HEK293 (cell line): ENCODE measurements around the gene LNP1.
A peak's percentile ranks its signal among the peaks of the same experiment; 100 is the strongest.

ENCODE experiments used
- CTCF ChIA-PET: fragments of 350-600 bp; formaldehyde crosslinking; extraction: SDS; loops from one replicate; lab custom pipeline; 2021; ENCODE audit warnings: antibody characterized with exemption; lab: Yijun Ruan, JAX
- POLR2A ChIA-PET: fragments of 300-600 bp; formaldehyde crosslinking; extraction: SDS; loops from one replicate; lab custom pipeline; 2020; ENCODE audit warnings: antibody characterized with exemption, inconsistent platforms; lab: Yijun Ruan, JAX
- H3K27ac ChIP-seq: fragments of 200-500 bp; sonication (Bioruptor generic); 2 replicates; pipeline ENCODE4 v1.5.1; 2014; ENCODE audit warnings: low read depth, low read length, control low read depth, inconsistent platforms; ENCODE audit errors: extremely low read depth
- H3K36me3 ChIP-seq, 2 experiments: fragments of 200-500 bp in 1 of 2; sonication (Bioruptor generic) in 1 of 2; 1 replicate in 1 of 2; 2 replicates in 1 of 2; pipeline ENCODE4 v1.5.1; 2014 to 2017; ENCODE audit warnings: inconsistent platforms in 2 of 2, low read length in 2 of 2; ENCODE audit not compliant: control insufficient read depth in 2 of 2, insufficient read depth in 1 of 2
- H3K4me1 ChIP-seq: fragments of 200-500 bp; sonication (Bioruptor generic); 2 replicates; pipeline ENCODE4 v1.5.1; 2014; ENCODE audit warnings: mild to moderate bottlenecking, low read length, inconsistent platforms; ENCODE audit not compliant: control insufficient read depth, insufficient read depth
- H3K4me3 ChIP-seq: 2 replicates; pipeline ENCODE4 v1.5.1; 2011; ENCODE audit warnings: low read depth, mild to moderate bottlenecking, control low read depth, low read length, moderate library complexity
- H3K9me3 ChIP-seq: fragments of 200-500 bp; sonication (Bioruptor generic); 2 replicates; pipeline ENCODE4 v1.5.1; 2014; ENCODE audit warnings: low read depth, low read length, inconsistent platforms; ENCODE audit not compliant: control insufficient read depth, insufficient read depth
- BCL11A ChIP-seq: fragments of 450-650 bp; formaldehyde crosslinking; IDR thresholded peaks from 2 replicates; pipeline ENCODE4 v1.5.1; 2016; ENCODE audit warnings: low read depth, missing biosample characterization, missing genetic modification characterization
- BCL11B ChIP-seq: fragments of 450-650 bp; formaldehyde crosslinking; IDR thresholded peaks from 2 replicates; pipeline ENCODE4 v1.5.1; 2016; ENCODE audit warnings: low read depth, missing biosample characterization, missing genetic modification characterization
- FEZF1 ChIP-seq: fragments of 450-650 bp; formaldehyde crosslinking; IDR thresholded peaks from 2 replicates; pipeline ENCODE4 v1.5.1; 2016; ENCODE audit warnings: missing biosample characterization, missing genetic modification characterization
- IKZF3 ChIP-seq: fragments of 450-650 bp; IDR thresholded peaks from 2 replicates; pipeline ENCODE4 v1.5.0; 2018; ENCODE audit warnings: missing biosample characterization, mild to moderate bottlenecking, missing genetic modification characterization, moderate library complexity
- KLF7 ChIP-seq: fragments of 450-650 bp; formaldehyde crosslinking; IDR thresholded peaks from 2 replicates; pipeline ENCODE4 v1.5.1; 2016; ENCODE audit warnings: missing biosample characterization, missing genetic modification characterization, borderline replicate concordance
- PRDM1 ChIP-seq: fragments of 450-650 bp; formaldehyde crosslinking; IDR thresholded peaks from 2 replicates; pipeline ENCODE4; 2016; ENCODE audit warnings: missing biosample characterization, missing genetic modification characterization
- PRDM6 ChIP-seq: fragments of 450-650 bp; formaldehyde crosslinking; IDR thresholded peaks from 2 replicates; pipeline ENCODE4 v1.5.1; 2017; ENCODE audit warnings: missing biosample characterization, missing genetic modification characterization
- REST ChIP-seq: fragments of 450-650 bp; formaldehyde crosslinking; IDR thresholded peaks from 2 replicates; pipeline ENCODE4 v1.5.1; 2016; ENCODE audit warnings: missing biosample characterization, missing genetic modification characterization
- SCRT2 ChIP-seq: fragments of 450-650 bp; formaldehyde crosslinking; IDR thresholded peaks from 2 replicates; pipeline ENCODE4 v1.5.1; 2016; ENCODE audit warnings: missing biosample characterization, missing genetic modification characterization
- TRIM28 ChIP-seq: IDR thresholded peaks from 2 replicates; pipeline ENCODE4 v1.6.1; 2011; ENCODE audit warnings: low read length, control low read depth, borderline replicate concordance
- WT1 ChIP-seq: fragments of 450-650 bp; formaldehyde crosslinking; IDR thresholded peaks from 2 replicates; pipeline ENCODE4 v1.5.1; 2016; ENCODE audit warnings: missing biosample characterization, missing genetic modification characterization
- ZBTB48 ChIP-seq: fragments of 450-650 bp; formaldehyde crosslinking; IDR thresholded peaks from 2 replicates; pipeline ENCODE4 v1.5.1; 2016; ENCODE audit warnings: missing biosample characterization, missing genetic modification characterization
- ZBTB8A ChIP-seq: fragments of 450-650 bp; formaldehyde crosslinking; IDR thresholded peaks from 2 replicates; pipeline ENCODE4 v1.5.1; 2016; ENCODE audit warnings: missing biosample characterization, missing genetic modification characterization
- ZNF10 ChIP-seq: fragments of 450-650 bp; formaldehyde crosslinking; IDR thresholded peaks from 2 replicates; pipeline ENCODE4 v1.5.1; 2017; ENCODE audit warnings: missing biosample characterization, missing genetic modification characterization
- ZNF132 ChIP-seq: fragments of 450-650 bp; formaldehyde crosslinking; IDR thresholded peaks from 2 replicates; pipeline ENCODE4 v1.5.1; 2017; ENCODE audit warnings: missing biosample characterization, missing genetic modification characterization, borderline replicate concordance
- ZNF16 ChIP-seq: fragments of 450-650 bp; formaldehyde crosslinking; IDR thresholded peaks from 2 replicates; pipeline ENCODE4 v1.5.1; 2016; ENCODE audit warnings: low read depth, missing biosample characterization, missing genetic modification characterization
- ZNF169 ChIP-seq: fragments of 450-650 bp; formaldehyde crosslinking; IDR thresholded peaks from 2 replicates; pipeline ENCODE4 v1.5.1; 2016; ENCODE audit warnings: missing biosample characterization, missing genetic modification characterization
- ZNF19 ChIP-seq: fragments of 450-650 bp; formaldehyde crosslinking; IDR thresholded peaks from 2 replicates; pipeline ENCODE4; 2016; ENCODE audit warnings: missing biosample characterization, missing genetic modification characterization, low read depth
- ZNF2 ChIP-seq: fragments of 450-650 bp; formaldehyde crosslinking; IDR thresholded peaks from 2 replicates; pipeline ENCODE4 v1.5.1; 2016; ENCODE audit warnings: missing biosample characterization, missing genetic modification characterization
- ZNF24 ChIP-seq: fragments of 450-650 bp; formaldehyde crosslinking; IDR thresholded peaks from 2 replicates; pipeline ENCODE4 v1.5.1; 2016; ENCODE audit warnings: missing biosample characterization, missing genetic modification characterization
- ZNF302 ChIP-seq: fragments of 450-650 bp; formaldehyde crosslinking; IDR thresholded peaks from 2 replicates; pipeline ENCODE4 v1.5.1; 2016; ENCODE audit warnings: missing biosample characterization, missing genetic modification characterization, low read depth
- ZNF366 ChIP-seq: fragments of 450-650 bp; formaldehyde crosslinking; conservative IDR thresholded peaks from 2 replicates; pipeline ENCODE4 v1.5.1; 2016; ENCODE audit warnings: missing biosample characterization, missing genetic modification characterization
- ZNF501 ChIP-seq: fragments of 450-650 bp; formaldehyde crosslinking; IDR thresholded peaks from 2 replicates; pipeline ENCODE4 v1.5.1; 2016; ENCODE audit warnings: missing biosample characterization, missing genetic modification characterization
- ZNF555 ChIP-seq: fragments of 450-650 bp; formaldehyde crosslinking; conservative IDR thresholded peaks from 2 replicates; pipeline ENCODE4 v1.5.1; 2017; ENCODE audit warnings: missing biosample characterization, mild to moderate bottlenecking, missing genetic modification characterization, inconsistent platforms
- ZNF561 ChIP-seq: fragments of 450-650 bp; IDR thresholded peaks from 2 replicates; pipeline ENCODE4 v1.5.1; 2018; ENCODE audit warnings: missing biosample characterization, missing genetic modification characterization, borderline replicate concordance
- ZNF623 ChIP-seq: fragments of 450-650 bp; formaldehyde crosslinking; IDR thresholded peaks from 2 replicates; pipeline ENCODE4 v1.5.1; 2016; ENCODE audit warnings: missing biosample characterization, missing genetic modification characterization
- ZNF785 ChIP-seq: fragments of 450-650 bp; formaldehyde crosslinking; IDR thresholded peaks from 2 replicates; pipeline ENCODE4 v1.5.1; 2016; ENCODE audit warnings: missing biosample characterization, missing genetic modification characterization
- TF ChIP-seq, protein P1 (sequence below): fragments of 450-650 bp; formaldehyde crosslinking; IDR thresholded peaks from 2 replicates; pipeline ENCODE4 v1.5.1; 2017; ENCODE audit warnings: missing biosample characterization, missing genetic modification characterization

Gene LNP1

GRCh38 chr3:100499651-100500050 lies 98.3 kb downstream of the LNP1 start:
- Histone ChIP-seq H3K9me3 (no peaks in the 10 kb centered on the region), H3K4me1 (no peaks in the 10 kb centered on the region), H3K36me3 (no peaks in the 10 kb centered on the region), H3K27ac (no peak overlapping the region), H3K4me3 (no peak overlapping the region)
- POLR2A ChIA-PET: no interaction called here
- CTCF ChIA-PET: interaction anchor here (0.7 kb wide), 1 partner anchor 789 kb away, joined by 3 read pairs; no protein-coding TSS in a partner anchor
- no peak for TF ChIP-seq ZNF366
- no peak for TF ChIP-seq ZNF19 (tag by site-specific recombination)
- no peak for TF ChIP-seq ZNF2 (tag by site-specific recombination)
- TF ChIP-seq ZNF501 (tag by site-specific recombination): no peak
- no peak for TF ChIP-seq BCL11A (tag by site-specific recombination)
- TF ChIP-seq ZNF785: no peak
- no peak for TF ChIP-seq ZNF302 (tag by site-specific recombination)
- TF ChIP-seq ZNF169 (tag by site-specific recombination): no peak
- TF ChIP-seq BCL11B (tag by site-specific recombination): no peak
- no peak for TF ChIP-seq KLF7 (tag by site-specific recombination)
- TF ChIP-seq ZBTB8A: no peak
- TF ChIP-seq PRDM1 (tag by site-specific recombination): no peak

DNA sequence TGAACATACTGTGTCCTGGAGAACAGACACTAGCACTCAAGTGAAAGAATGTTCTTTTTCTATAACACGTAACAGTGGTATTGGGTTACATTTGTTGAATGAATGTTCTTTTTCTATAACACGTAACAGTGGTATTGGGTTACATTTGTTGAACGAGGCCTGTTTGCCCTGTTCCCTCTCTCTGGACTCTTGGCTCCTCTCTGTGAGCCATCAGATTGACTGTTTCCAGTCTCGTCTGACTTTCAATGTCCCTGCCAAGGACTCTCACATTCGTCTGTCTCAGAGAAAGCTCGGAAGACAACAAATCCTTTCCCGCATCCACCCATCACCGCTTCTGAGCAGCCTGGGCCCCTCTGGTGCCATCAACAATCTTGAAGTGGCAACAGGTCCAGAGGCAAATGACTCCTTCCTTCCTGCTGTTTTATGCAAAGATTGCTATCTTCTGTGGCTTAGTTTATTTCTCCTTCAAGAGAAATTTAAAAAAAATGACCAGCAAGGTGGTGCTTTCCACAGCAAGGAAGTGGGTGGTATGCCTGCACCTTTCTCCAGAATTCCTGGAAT lies 99.1 kb downstream of the LNP1 start:
- TF ChIP-seq ZBTB48 (tag by site-specific recombination): no peak
- no peak for TF ChIP-seq ZNF24 (tag by site-specific recombination)
- TF ChIP-seq ZNF623 (tag by site-specific recombination): no peak
- peak; percentile 12; the same call in 1 of the 2 replicates for TF ChIP-seq FEZF1
- TF ChIP-seq SCRT2 (tag by site-specific recombination): peak; percentile 94
- 0 out of 2 replicates have a peak, but pooled peaks have one; percentile 27 for TF ChIP-seq ZNF561 (tag by site-specific recombination)
- TF ChIP-seq, protein P1, sequence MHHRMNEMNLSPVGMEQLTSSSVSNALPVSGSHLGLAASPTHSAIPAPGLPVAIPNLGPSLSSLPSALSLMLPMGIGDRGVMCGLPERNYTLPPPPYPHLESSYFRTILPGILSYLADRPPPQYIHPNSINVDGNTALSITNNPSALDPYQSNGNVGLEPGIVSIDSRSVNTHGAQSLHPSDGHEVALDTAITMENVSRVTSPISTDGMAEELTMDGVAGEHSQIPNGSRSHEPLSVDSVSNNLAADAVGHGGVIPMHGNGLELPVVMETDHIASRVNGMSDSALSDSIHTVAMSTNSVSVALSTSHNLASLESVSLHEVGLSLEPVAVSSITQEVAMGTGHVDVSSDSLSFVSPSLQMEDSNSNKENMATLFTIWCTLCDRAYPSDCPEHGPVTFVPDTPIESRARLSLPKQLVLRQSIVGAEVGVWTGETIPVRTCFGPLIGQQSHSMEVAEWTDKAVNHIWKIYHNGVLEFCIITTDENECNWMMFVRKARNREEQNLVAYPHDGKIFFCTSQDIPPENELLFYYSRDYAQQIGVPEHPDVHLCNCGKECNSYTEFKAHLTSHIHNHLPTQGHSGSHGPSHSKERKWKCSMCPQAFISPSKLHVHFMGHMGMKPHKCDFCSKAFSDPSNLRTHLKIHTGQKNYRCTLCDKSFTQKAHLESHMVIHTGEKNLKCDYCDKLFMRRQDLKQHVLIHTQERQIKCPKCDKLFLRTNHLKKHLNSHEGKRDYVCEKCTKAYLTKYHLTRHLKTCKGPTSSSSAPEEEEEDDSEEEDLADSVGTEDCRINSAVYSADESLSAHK: peak; percentile 79
- TF ChIP-seq TRIM28: peak; percentile 67; the same call in 1 of the 2 replicates
- Histone ChIP-seq H3K36me3 (no peaks in the 10 kb centered on the region), H3K4me1 (no peaks in the 10 kb centered on the region), H3K9me3 (no peaks in the 10 kb centered on the region), H3K4me3 (no peak overlapping the region), H3K27ac (no peak overlapping the region)
- POLR2A ChIA-PET: no interaction called here
- CTCF ChIA-PET: no interaction called here

DNA sequence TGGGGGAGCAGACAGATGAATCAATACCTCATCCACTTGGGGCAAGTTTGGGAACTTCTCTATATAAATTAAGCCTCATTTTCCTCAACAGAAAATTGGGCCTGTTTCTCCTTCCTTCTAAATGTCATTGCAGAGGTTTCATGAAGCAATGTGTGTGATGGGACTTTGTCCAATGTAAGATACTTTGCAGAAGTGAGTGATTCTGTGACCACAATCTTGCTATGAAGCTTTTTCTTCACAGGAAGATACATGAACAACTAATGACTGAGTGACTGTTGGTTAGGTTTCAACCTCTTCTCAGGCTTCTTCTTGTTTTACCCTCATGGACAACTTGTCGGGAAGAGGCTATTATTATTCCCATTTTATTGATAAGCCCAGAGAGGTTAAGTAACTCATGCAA lies 102.1 kb downstream of the LNP1 start:
- Histone ChIP-seq H3K4me1 (no peaks in the 10 kb centered on the region), H3K4me3 (no peak overlapping the region), H3K9me3 (no peaks in the 10 kb centered on the region), H3K27ac (no peak overlapping the region), H3K36me3 (no peaks in the 10 kb centered on the region)
- POLR2A ChIA-PET: no interaction called here
- CTCF ChIA-PET: no interaction called here
- no peak for TF ChIP-seq ZNF10 (tag by site-specific recombination)
- TF ChIP-seq IKZF3 (tag by site-specific recombination): no peak
- no peak for TF ChIP-seq ZNF555 (tag by site-specific recombination)
- no peak for TF ChIP-seq PRDM6 (tag by site-specific recombination)
- no peak for TF ChIP-seq ZNF16 (tag by site-specific recombination)
- no peak for TF ChIP-seq ZNF132 (tag by site-specific recombination)
- no peak for TF ChIP-seq WT1 (tag by site-specific recombination)
- TF ChIP-seq REST: no peak
